Ascending aorta (tissue), 2 donors: ENCODE results near the gene BRDT. TPM values are rescaled to one million over a fixed set of nuclear protein-coding genes. Genes with fewer than 3 reads are reported as not detected.

Experiments
- DNase-seq, 2 donors: peaks; one replicate each; pipeline ENCODE4 v3.0.0-alpha.2; 2019; ENCODE audit warnings: low spot score in 2 of 2
- H3K27ac ChIP-seq, 2 donors: fragments of 200-600 bp; sonication (generic); one replicate each; pipeline ENCODE4 v1.5.1; 2016 to 2017; ENCODE audit warnings: mild to moderate bottlenecking in 1 of 2
- H3K27me3 ChIP-seq: fragments of 200-600 bp; sonication (generic); one replicate; pipeline ENCODE4 v1.5.1; 2017
- H3K36me3 ChIP-seq, 2 donors: fragments of 200-600 bp; sonication (generic); one replicate each; pipeline ENCODE4 v1.5.1; 2016
- H3K4me1 ChIP-seq, 2 donors: fragments of 200-600 bp; sonication (generic); one replicate each; pipeline ENCODE4 v1.5.1; 2016 to 2017; ENCODE audit warnings: mild to moderate bottlenecking in 1 of 2
- H3K4me3 ChIP-seq, 2 donors: fragments of 200-600 bp; sonication (generic); one replicate each; pipeline ENCODE4 v1.5.1; 2016 to 2017; ENCODE audit warnings: mild to moderate bottlenecking in 1 of 2
- H3K9me3 ChIP-seq, 2 donors: fragments of 200-600 bp; sonication (generic); one replicate each; pipeline ENCODE4 v1.5.1; 2016
- intact Hi-C: fragments of 100-400 bp; cut with DNase I; formaldehyde crosslinking; loops from one replicate; pipeline ENCODE4 v1.15.1; 2023
- total RNA-seq: library from RNA; depleted of rRNA; stranded (reverse); fragments of >200 nt; gene quantifications from one replicate; pipeline ENCODE4 v1.1.0, GENCODE V29; 2016
- TF ChIP-seq, protein P1 (sequence below), 3 experiments: fragments of 200-600 bp in 2 of 3; fragments of 450-650 bp in 1 of 3; sonication (generic) in 2 of 3; IDR thresholded peaks; one replicate each; pipeline ENCODE4 v1.5.1; 2016 to 2019; ENCODE audit warnings: antibody characterized with exemption in 3 of 3, mild to moderate bottlenecking in 1 of 3, moderate library complexity in 1 of 3

The BRDT gene
- total RNA-seq, 1 donor from 2014 or later: not detected

GRCh38 chr1:92030656-92031107, 81.5 kb downstream of the BRDT start:
- H3K27me3 ChIP-seq: no peaks in the 10 kb centered on the region
- H3K36me3 ChIP-seq: no peaks in the 10 kb centered on the region
- intact Hi-C loops: no loop called here
- DNase-seq: no peak
- no peak overlapping the region for H3K27ac ChIP-seq
- TF ChIP-seq, protein P1, sequence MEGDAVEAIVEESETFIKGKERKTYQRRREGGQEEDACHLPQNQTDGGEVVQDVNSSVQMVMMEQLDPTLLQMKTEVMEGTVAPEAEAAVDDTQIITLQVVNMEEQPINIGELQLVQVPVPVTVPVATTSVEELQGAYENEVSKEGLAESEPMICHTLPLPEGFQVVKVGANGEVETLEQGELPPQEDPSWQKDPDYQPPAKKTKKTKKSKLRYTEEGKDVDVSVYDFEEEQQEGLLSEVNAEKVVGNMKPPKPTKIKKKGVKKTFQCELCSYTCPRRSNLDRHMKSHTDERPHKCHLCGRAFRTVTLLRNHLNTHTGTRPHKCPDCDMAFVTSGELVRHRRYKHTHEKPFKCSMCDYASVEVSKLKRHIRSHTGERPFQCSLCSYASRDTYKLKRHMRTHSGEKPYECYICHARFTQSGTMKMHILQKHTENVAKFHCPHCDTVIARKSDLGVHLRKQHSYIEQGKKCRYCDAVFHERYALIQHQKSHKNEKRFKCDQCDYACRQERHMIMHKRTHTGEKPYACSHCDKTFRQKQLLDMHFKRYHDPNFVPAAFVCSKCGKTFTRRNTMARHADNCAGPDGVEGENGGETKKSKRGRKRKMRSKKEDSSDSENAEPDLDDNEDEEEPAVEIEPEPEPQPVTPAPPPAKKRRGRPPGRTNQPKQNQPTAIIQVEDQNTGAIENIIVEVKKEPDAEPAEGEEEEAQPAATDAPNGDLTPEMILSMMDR (IDR thresholded peaks at IDR 0.05): no peak
- no peaks in the 10 kb centered on the region for H3K4me1 ChIP-seq
- H3K9me3 ChIP-seq: no peaks in the 10 kb centered on the region
- no peak overlapping the region for H3K4me3 ChIP-seq

DNA sequence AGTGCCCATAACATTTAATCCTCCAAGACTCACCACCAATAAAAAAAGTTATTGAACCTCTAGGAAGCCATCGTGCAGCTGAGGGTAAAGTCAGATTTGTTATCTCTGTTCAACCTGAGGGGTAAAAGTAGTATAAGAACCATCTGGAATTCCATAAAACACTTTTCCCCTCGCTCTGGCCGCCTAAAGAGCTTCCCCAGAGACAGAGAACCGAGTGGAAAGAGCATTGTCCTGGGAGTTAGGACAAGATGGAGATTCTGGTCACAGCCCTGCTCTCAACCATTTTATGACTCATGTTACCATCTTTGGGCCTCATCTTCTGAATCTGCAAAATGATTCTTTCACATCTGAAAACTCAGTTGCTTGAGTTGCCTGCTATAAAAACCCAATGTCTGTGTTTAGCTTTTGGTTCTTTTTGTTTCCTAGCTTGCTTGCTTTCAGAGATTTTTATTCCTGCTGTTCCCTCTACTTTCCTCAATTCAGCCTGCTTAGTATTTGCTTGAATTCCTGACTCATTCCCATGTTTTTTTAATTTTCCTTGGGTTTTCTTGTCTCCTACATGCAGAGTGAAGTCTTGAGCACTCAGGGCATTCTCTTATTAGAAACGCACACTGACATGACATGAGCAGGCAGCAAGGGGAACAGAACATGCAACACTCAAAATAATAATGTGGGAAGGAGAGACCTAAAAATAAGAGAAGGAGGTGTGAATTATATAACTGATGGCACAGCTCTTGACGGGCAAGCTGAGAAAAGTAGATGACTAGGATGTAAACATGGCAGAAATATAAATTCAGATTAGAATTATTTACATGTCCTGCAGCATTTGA, 82.3 kb downstream of the BRDT start:
- DNase-seq: no peak
- TF ChIP-seq, protein P1 (IDR thresholded peaks at IDR 0.05): no peak
- Histone ChIP-seq H3K4me1 (no peaks in the 10 kb centered on the region), H3K36me3 (no peaks in the 10 kb centered on the region), H3K9me3 (no peaks in the 10 kb centered on the region), H3K27me3 (no peaks in the 10 kb centered on the region), H3K4me3 (no peak overlapping the region), H3K27ac (no peak overlapping the region)
- intact Hi-C loops: no loop called here

DNA sequence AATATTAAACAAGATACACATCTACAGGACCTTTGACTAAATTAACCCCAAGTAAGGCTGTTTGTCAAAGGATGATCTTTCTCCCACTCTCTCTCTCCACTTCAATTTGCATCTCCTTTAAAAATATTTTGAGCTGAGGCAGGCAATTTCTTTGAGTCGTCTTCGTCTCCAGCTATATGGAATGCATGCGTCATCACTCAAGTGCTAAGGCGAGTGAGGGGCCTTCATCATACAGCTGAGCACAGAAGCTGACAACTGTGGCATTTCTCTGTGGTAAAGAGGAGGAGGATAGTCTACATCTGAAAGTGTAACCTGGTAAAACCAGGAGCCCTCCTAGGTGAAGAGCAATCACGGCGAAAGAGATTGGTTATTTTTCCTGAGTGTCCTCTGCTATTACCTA, 88.2 kb downstream of the BRDT start:
- no peak for DNase-seq
- Histone ChIP-seq H3K27me3 (no peaks in the 10 kb centered on the region), H3K36me3 (no peaks in the 10 kb centered on the region), H3K4me1 (no peaks in the 10 kb centered on the region), H3K4me3 (no peak overlapping the region), H3K9me3 (no peaks in the 10 kb centered on the region), H3K27ac (no peak overlapping the region)
- TF ChIP-seq, protein P1 (IDR thresholded peaks at IDR 0.05): no peak
- intact Hi-C loops: no loop called here

- Histone ChIP-seq H3K9me3 (no peaks in the 10 kb centered on the region), H3K27ac (no peak overlapping the region), H3K4me1 (no peaks in the 10 kb centered on the region), H3K36me3 (no peaks in the 10 kb centered on the region), H3K27me3 (no peaks in the 10 kb centered on the region), H3K4me3 (no peak overlapping the region)
- intact Hi-C loops: no loop called here
- TF ChIP-seq, protein P1 (IDR thresholded peaks at IDR 0.05): no peak
- DNase-seq: no peak
These were observed 89.6 kb downstream of the BRDT start for GRCh38 chr1:92038695-92039346.

DNA sequence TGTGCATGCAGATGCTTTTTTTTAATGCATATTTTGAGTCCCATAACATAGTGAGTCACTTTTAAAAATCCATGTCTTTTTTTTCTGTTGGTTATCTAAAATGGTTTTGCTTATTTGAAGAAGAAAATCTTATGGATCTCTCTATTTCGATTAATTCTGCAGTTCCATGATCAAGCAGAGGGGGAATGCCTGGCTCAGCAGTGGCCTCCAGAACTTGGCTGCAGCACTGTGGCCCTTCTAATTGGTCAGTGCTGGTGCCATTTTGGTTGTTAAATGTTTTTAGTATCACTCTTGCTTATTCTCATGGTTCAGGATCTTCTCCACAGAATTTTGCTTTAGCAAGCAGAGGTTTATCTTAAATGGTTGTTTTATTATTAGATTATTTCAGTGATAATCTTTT, 91.8 kb downstream of the BRDT start:
- intact Hi-C loops: no loop called here

More for the DNA sequence above, 91.8 kb downstream of the BRDT start:
- Histone ChIP-seq H3K9me3 (no peaks in the 10 kb centered on the region), H3K36me3 (no peaks in the 10 kb centered on the region), H3K27me3 (no peaks in the 10 kb centered on the region), H3K27ac (no peak overlapping the region), H3K4me3 (no peak overlapping the region), H3K4me1 (no peaks in the 10 kb centered on the region)
- TF ChIP-seq, protein P1 (IDR thresholded peaks at IDR 0.05): no peak
- no peak for DNase-seq
